Activated CD8-positive, alpha-beta memory T cell treated with anti-CD3 and anti-CD28 coated beads for 36 hours (primary cell): ENCODE data around the gene S1PR5. TPM values are rescaled to one million over a fixed set of nuclear protein-coding genes. Genes with fewer than 3 reads are reported as not detected.

ENCODE experiments used
- total RNA-seq, 2 experiments: library from RNA; stranded (reverse); gene quantifications; one replicate each; pipeline ENCODE4 v1.2.3, GENCODE V29; 2021

The S1PR5 gene
- total RNA-seq, 2 experiments from 2014 or later = 0.46 to 1.1 TPM

Other genes starting within 250 kb of the S1PR5 start
- 10 to 100 TPM; 57.2 to 57.8 TPM for gene ICAM1, start 246.3 kb downstream of the S1PR5 start, total RNA-seq
- gene ICAM4, start 230.5 kb downstream of the S1PR5 start, total RNA-seq = under 1 TPM; 0.36 to 0.91 TPM
- gene ICAM5, start 227.5 kb downstream of the S1PR5 start, total RNA-seq = 1 to 10 TPM; 2.2 to 3.8 TPM
- 1 to 10 TPM; 3.7 to 5.8 TPM for gene ZGLP1, start 207.6 kb downstream of the S1PR5 start, total RNA-seq
- gene FDX2, start 201.4 kb downstream of the S1PR5 start, total RNA-seq = 10 to 100 TPM; 23.8 to 27.2 TPM
- 100 to 1,000 TPM; 100 to 102 TPM for gene RAVER1, start 183.9 kb downstream of the S1PR5 start, total RNA-seq
- 10 to 100 TPM; 87.5 to 89.4 TPM for gene ICAM3, start 177.8 kb downstream of the S1PR5 start, total RNA-seq
- 100 to 1,000 TPM; 191 to 199 TPM for gene TYK2, start 136.9 kb downstream of the S1PR5 start, total RNA-seq
- gene CDC37, start 113.9 kb downstream of the S1PR5 start, total RNA-seq = 100 to 1,000 TPM; 294 TPM
- 10 to 100 TPM; 30.3 to 31.2 TPM for gene PDE4A, start 96.9 kb downstream of the S1PR5 start, total RNA-seq
- 10 to 100 TPM; 90.6 to 94.8 TPM for gene KEAP1, start 14.1 kb downstream of the S1PR5 start, total RNA-seq
- 10 to 100 TPM; 34.5 to 36.8 TPM for gene ATG4D, start 26.5 kb upstream of the S1PR5 start, total RNA-seq
- gene KRI1, start 48.6 kb upstream of the S1PR5 start, total RNA-seq = 10 to 100 TPM; 73.3 to 75.3 TPM
- gene CDKN2D, start 51.5 kb upstream of the S1PR5 start, total RNA-seq = 10 to 100 TPM; 35.0 to 35.9 TPM
- gene AP1M2, start 69.9 kb upstream of the S1PR5 start, total RNA-seq = not detected
- 10 to 100 TPM; 70.6 to 74.6 TPM for gene SLC44A2, start 108.1 kb upstream of the S1PR5 start, total RNA-seq
- 100 to 1,000 TPM; 476 to 479 TPM for gene ILF3, start 136.9 kb upstream of the S1PR5 start, total RNA-seq
- gene QTRT1, start 184.0 kb upstream of the S1PR5 start, total RNA-seq = 10 to 100 TPM; 69.9 to 72.7 TPM
- gene DNM2, start 200.6 kb upstream of the S1PR5 start, total RNA-seq = 100 to 1,000 TPM; 144 to 150 TPM